WERI-Rb-1 (cell line): ENCODE measurements around the gene MRPL49.

Source experiments
- DNase-seq: peaks from one replicate; pipeline ENCODE4 v3.0.0-alpha.2; 2020
- H3K27ac ChIP-seq: fragments of 250-450 bp; sonication (Bioruptor Pico); 2 replicates; pipeline ENCODE4 v1.5.1; 2020; ENCODE audit warnings: mild to moderate bottlenecking, moderate library complexity
- H3K27me3 ChIP-seq: fragments of 250-450 bp; sonication (Bioruptor Pico); 2 replicates; pipeline ENCODE4 v1.5.1; 2021; ENCODE audit warnings: mild to moderate bottlenecking, low read depth, moderate library complexity; ENCODE audit not compliant: insufficient read depth, severe bottlenecking
- H3K36me3 ChIP-seq: fragments of 250-450 bp; sonication (Bioruptor Pico); 2 replicates; pipeline ENCODE4 v1.5.1; 2020; ENCODE audit warnings: mild to moderate bottlenecking, moderate library complexity
- H3K4me3 ChIP-seq: 2 replicates; pipeline ENCODE4 v1.5.1; 2011; ENCODE audit warnings: low read depth, mild to moderate bottlenecking, control low read depth, low read length
- H3K9me3 ChIP-seq: fragments of 250-450 bp; sonication (Bioruptor Pico); 2 replicates; pipeline ENCODE4 v1.5.1; 2021; ENCODE audit warnings: mild to moderate bottlenecking, moderate library complexity; ENCODE audit not compliant: severe bottlenecking
- TF ChIP-seq, protein P1 (sequence below): IDR thresholded peaks from 2 replicates; pipeline ENCODE4 v1.5.1; 2011; ENCODE audit warnings: low read depth, mild to moderate bottlenecking, control low read depth, inconsistent platforms, low read length

Gene MRPL49

DNA sequence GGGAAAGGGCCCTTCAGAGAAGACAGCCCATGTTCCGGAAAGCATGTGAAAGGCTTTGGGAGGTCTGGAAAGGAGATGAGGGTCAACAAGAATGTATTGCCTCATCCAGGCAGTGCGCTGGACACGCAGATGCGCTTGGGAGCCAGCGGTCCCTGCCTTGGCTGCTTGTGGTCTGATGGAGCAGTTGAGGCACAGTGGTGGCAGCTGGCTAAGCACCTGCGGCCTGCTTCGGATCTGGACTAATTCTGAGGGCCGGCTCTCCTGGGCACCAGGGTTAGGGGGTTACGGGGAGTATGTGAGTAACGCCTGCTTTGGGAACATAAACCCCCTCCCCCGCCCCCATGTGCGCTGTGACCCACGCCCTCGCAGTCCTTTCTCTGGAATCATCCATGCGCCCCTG lies 15.0 kb upstream of the MRPL49 start:
- Histone ChIP-seq H3K27ac (no peak overlapping the region), H3K4me3 (no peak overlapping the region), H3K9me3 (no peaks in the 10 kb centered on the region), H3K27me3 (no peaks in the 10 kb centered on the region), H3K36me3 (peaks cover 8% of the 10 kb centered on the region; the same call in 1 of the 2 replicates)
- TF ChIP-seq, protein P1, sequence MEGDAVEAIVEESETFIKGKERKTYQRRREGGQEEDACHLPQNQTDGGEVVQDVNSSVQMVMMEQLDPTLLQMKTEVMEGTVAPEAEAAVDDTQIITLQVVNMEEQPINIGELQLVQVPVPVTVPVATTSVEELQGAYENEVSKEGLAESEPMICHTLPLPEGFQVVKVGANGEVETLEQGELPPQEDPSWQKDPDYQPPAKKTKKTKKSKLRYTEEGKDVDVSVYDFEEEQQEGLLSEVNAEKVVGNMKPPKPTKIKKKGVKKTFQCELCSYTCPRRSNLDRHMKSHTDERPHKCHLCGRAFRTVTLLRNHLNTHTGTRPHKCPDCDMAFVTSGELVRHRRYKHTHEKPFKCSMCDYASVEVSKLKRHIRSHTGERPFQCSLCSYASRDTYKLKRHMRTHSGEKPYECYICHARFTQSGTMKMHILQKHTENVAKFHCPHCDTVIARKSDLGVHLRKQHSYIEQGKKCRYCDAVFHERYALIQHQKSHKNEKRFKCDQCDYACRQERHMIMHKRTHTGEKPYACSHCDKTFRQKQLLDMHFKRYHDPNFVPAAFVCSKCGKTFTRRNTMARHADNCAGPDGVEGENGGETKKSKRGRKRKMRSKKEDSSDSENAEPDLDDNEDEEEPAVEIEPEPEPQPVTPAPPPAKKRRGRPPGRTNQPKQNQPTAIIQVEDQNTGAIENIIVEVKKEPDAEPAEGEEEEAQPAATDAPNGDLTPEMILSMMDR, result no peak
- DNase-seq, result no peak

DNA sequence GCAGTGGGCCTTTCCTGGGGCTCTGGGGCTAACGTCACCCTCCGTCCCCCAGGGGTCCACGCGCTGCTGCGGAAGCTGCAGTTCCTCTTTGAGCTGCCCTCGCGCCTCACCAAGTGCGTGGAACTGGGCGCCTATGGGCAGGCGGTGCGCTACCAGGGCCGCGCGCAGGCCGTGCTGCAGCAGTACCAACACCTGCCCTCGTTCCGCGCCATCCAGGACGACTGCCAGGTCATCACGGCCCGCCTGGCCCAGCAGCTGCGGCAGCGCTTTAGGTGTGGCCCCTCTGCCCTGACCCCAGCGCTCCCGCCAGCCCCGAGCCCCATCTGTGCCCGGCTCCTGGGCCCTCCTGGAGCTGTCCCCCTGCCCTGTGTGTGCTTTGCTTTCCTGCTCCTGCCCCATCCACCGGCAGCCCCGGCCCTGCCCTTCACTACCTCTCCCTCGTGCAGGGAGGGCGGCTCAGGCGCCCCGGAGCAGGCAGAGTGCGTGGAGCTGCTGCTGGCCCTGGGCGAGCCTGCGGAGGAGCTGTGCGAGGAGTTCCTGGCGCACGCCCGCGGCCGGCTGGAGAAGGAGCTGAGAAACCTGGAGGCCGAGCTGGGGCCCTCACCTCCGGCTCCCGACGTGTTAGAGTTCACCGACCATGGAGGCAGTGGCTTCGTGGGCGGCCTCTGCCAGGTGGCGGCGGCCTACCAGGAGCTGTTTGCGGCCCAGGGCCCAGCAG lies 14.2 kb upstream of the MRPL49 start:
- no peaks in the 10 kb centered on the region for H3K27me3 ChIP-seq
- TF ChIP-seq, protein P1, result no peak
- H3K9me3 ChIP-seq, result no peaks in the 10 kb centered on the region
- no peak overlapping the region for H3K4me3 ChIP-seq
- DNase-seq, result no peak
- peaks cover 8% of the 10 kb centered on the region; the same call in 1 of the 2 replicates for H3K36me3 ChIP-seq
- no peak overlapping the region for H3K27ac ChIP-seq

DNA sequence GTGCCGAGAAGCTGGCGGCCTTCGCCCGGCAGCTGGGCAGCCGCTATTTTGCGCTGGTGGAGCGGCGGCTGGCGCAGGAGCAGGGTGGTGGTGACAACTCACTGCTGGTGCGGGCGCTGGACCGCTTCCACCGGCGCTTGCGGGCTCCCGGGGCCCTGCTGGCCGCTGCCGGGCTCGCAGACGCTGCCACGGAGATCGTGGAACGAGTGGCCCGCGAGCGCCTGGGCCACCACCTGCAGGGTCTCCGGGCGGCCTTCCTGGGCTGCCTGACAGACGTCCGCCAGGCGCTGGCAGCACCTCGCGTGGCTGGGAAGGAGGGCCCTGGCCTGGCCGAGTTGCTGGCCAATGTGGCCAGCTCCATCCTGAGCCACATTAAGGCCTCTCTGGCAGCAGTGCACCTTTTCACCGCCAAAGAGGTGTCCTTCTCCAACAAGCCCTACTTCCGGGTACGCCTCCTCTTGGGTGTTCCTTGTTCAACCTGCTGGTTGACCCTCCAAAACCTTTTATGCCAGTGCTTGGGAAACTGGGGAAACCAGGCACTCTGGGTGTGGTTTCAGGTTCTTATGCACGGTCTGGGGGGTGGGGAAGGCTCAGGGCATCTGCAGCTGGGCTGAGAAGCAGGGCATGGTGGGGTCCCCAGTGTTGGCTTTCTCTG lies 13.5 kb upstream of the MRPL49 start:
- no peak overlapping the region for H3K27ac ChIP-seq
- H3K36me3 ChIP-seq, result peaks cover 8% of the 10 kb centered on the region; the same call in 1 of the 2 replicates
- H3K27me3 ChIP-seq, result no peaks in the 10 kb centered on the region
- no peak for DNase-seq
- TF ChIP-seq, protein P1, result no peak
- no peak overlapping the region for H3K4me3 ChIP-seq
- no peaks in the 10 kb centered on the region for H3K9me3 ChIP-seq

DNA sequence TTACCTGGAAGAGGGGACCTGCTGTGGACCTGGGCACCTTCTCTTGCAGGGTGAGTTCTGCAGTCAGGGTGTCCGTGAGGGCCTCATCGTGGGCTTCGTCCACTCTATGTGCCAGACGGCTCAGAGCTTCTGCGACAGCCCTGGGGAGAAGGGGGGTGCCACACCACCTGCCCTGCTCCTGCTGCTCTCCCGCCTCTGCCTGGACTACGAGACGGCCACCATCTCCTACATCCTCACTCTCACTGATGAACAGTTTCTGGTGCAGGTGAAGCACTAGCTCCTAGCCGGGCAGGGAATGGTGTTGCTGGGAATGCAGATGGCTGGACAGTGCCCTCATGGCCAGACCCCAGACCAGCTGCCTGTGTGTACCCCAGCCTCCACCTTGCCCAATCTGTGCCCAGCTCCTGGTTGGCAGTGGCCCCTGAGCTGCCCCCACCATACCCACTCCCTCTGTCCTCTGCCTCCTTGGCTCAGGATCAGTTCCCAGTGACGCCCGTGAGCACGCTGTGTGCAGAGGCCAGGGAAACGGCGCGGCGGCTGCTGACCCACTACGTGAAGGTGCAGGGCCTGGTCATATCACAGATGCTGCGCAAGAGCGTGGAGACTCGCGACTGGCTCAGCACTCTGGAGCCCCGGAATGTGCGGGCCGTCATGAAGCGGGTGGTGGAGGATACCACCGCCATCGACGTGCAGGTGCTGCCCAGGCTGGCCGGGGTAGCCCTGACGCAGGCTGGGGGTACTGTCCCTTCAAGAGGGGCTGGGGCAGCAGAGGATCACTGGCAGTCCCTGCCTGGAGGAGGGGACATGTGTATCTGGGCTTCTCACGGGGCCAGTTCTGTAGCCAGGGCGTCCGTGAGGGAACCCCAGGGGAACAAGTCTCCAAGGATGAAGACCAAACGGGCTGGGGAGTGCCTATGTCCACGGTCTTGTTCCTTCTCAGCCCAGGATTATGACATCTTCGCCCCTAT lies 12.6 kb upstream of the MRPL49 start:
- no peak for DNase-seq
- Histone ChIP-seq H3K36me3 (peaks cover 8% of the 10 kb centered on the region; the same call in 1 of the 2 replicates), H3K27me3 (no peaks in the 10 kb centered on the region), H3K27ac (no peak overlapping the region), H3K9me3 (no peaks in the 10 kb centered on the region), H3K4me3 (no peak overlapping the region)
- TF ChIP-seq, protein P1, result no peak

DNA sequence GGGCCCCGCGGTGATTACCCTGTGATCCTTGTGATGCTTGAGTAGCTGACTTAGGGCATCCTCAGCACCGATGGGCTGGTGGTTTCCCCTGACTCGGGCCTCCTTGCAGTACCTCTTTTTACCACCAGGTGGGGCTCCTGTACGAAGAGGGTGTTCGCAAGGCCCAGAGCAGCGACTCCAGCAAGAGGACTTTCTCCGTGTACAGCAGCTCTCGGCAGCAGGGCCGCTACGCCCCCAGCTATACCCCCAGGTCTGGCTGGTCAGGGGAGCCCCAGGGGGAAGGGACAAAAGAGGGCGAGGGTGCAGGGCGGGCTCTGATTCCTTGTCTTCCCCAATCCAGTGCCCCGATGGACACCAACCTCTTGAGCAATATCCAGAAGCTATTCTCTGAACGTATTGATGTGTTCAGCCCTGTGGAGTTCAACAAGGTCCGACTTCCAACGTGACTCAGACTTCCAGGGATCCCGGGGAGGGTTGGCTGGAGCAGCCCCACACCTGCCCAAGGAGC lies 11.7 kb upstream of the MRPL49 start:
- H3K36me3 ChIP-seq, result peaks cover 10% of the 10 kb centered on the region; the same call in 1 of the 2 replicates
- TF ChIP-seq, protein P1, result peak; percentile 92
- H3K9me3 ChIP-seq, result no peaks in the 10 kb centered on the region
- no peaks in the 10 kb centered on the region for H3K27me3 ChIP-seq
- peak; percentile 90 for DNase-seq
- no peak overlapping the region for H3K27ac ChIP-seq
- no peak overlapping the region for H3K4me3 ChIP-seq
